M059J (cell line): Measurements from ENCODE around the gene APH1A. TPM values are rescaled to one million over a fixed set of nuclear protein-coding genes. Genes with fewer than 3 reads are reported as not detected.
A peak's percentile ranks its signal among the peaks of the same experiment; 100 is the strongest.
"Not testable (repeated sequence)": the region's sequence is repeated elsewhere in the genome, so short reads cannot be mapped to it uniquely, and the experiment has no call there.

Experiments
- DNase-seq: peaks from one replicate; pipeline ENCODE4 v3.0.0-alpha.2; 2012; ENCODE audit warnings: low read depth
- total RNA-seq: library from RNA; depleted of rRNA; stranded (reverse); fragments of >200 nt; shearing (Covaris generic); gene quantifications from 2 replicates; pipeline ENCODE4 v1.2.3, GENCODE V29; 2014; rRNA removed

The APH1A gene
- total RNA-seq, 1 experiment from 2014 or later: 153 TPM

- no peak for DNase-seq
These were observed 35.2 kb downstream of the APH1A start for GRCh38 chr1:150233359-150234308.

- not testable (repeated sequence) for DNase-seq
These were observed 35.9 kb downstream of the APH1A start for GRCh38 chr1:150232921-150233320.

GRCh38 chr1:150228246-150228645 lies 40.6 kb downstream of the APH1A start:
- DNase-seq: not testable (repeated sequence)

GRCh38 chr1:150227228-150227627 lies 41.6 kb downstream of the APH1A start:
- DNase-seq: no peak

- DNase-seq: no peak
These were observed 42.3 kb downstream of the APH1A start for GRCh38 chr1:150226486-150226885.

GRCh38 chr1:150225546-150225945 lies 43.3 kb downstream of the APH1A start:
- DNase-seq: no peak

GRCh38 chr1:150224983-150225382 lies 43.8 kb downstream of the APH1A start:
- DNase-seq: no peak

GRCh38 chr1:150221552-150221951 lies 47.3 kb downstream of the APH1A start:
- peak; percentile 36 for DNase-seq

- DNase-seq: not testable (repeated sequence)
These were observed 53.0 kb downstream of the APH1A start for GRCh38 chr1:150215855-150216254.

Other genes starting within 250 kb of the APH1A start
- gene VPS45, start 201.2 kb downstream of the APH1A start, total RNA-seq: 57.5 and 78.3 TPM in 2 replicates
- 34.9 and 46.8 TPM in 2 replicates for gene PLEKHO1, start 119.1 kb downstream of the APH1A start, total RNA-seq
- 50.2 and 64.4 TPM in 2 replicates for gene ANP32E, start 32.9 kb downstream of the APH1A start, total RNA-seq
- not detected in 2 replicates for gene CA14, start 11.2 kb downstream of the APH1A start, total RNA-seq
- gene C1orf54, start 3.8 kb upstream of the APH1A start, total RNA-seq: 1.0 and 4.3 TPM in 2 replicates
- 11.4 and 22.2 TPM in 2 replicates for gene CIART, start 13.5 kb upstream of the APH1A start, total RNA-seq
- 42.4 and 49.3 TPM in 2 replicates for gene MRPS21, start 24.8 kb upstream of the APH1A start, total RNA-seq
- 43.2 and 58.5 TPM in 2 replicates for gene PRPF3, start 52.5 kb upstream of the APH1A start, total RNA-seq
- 11.9 and 20.3 TPM in 2 replicates for gene RPRD2, start 95.1 kb upstream of the APH1A start, total RNA-seq
- 13.1 and 24.0 TPM in 2 replicates for gene TARS2, start 218.4 kb upstream of the APH1A start, total RNA-seq
- gene ECM1, start 239.1 kb upstream of the APH1A start, total RNA-seq: 50.2 and 55.8 TPM in 2 replicates
- not detected in 2 replicates for gene FALEC, start 246.7 kb upstream of the APH1A start, total RNA-seq